Measurements from ENCODE around the gene CTNNAL1.
"Not testable (repeated sequence)": the region's sequence is repeated elsewhere in the genome, so short reads cannot be mapped to it uniquely, and the experiment has no call there.

The CTNNAL1 gene

GRCh38 chr9:109012876-109013678 is at the start of gene CTNNAL1:
Gene CTNNAL1 (minus strand): TSS chr9:109013499. CDS start chr9:109013442, 57 bp downstream.
- DNase-seq (ENCODE audit: low read depth in 1 of 2, low spot score in 1 of 2): peak; percentile 74 to 76

GRCh38 chr9:109062543-109062942 is 49.2 kb upstream of the CTNNAL1 start:
- DNase-seq (ENCODE audit: low read depth in 1 of 2, low spot score in 1 of 2): no peak

- no peak for DNase-seq (ENCODE audit: low read depth in 1 of 2, low spot score in 1 of 2)
Measured at GRCh38 chr9:109060191-109060590, 46.9 kb upstream of the CTNNAL1 start.

GRCh38 chr9:109053121-109053520 is 39.8 kb upstream of the CTNNAL1 start:
- DNase-seq (ENCODE audit: low read depth in 1 of 2, low spot score in 1 of 2): not testable (repeated sequence)

GRCh38 chr9:109052416-109052815 is 39.1 kb upstream of the CTNNAL1 start:
- DNase-seq (ENCODE audit: low read depth in 1 of 2, low spot score in 1 of 2): no peak

- DNase-seq (ENCODE audit: low read depth in 1 of 2, low spot score in 1 of 2): no peak
Measured at GRCh38 chr9:109051733-109052132, 38.4 kb upstream of the CTNNAL1 start.

GRCh38 chr9:109050444-109050843 is 37.1 kb upstream of the CTNNAL1 start:
- DNase-seq (ENCODE audit: low read depth in 1 of 2, low spot score in 1 of 2): no peak

GRCh38 chr9:109048822-109049221 is 35.5 kb upstream of the CTNNAL1 start:
- no peak for DNase-seq (ENCODE audit: low read depth in 1 of 2, low spot score in 1 of 2)

- no peak for DNase-seq (ENCODE audit: low read depth in 1 of 2, low spot score in 1 of 2)
Measured at GRCh38 chr9:109047259-109047658, 34.0 kb upstream of the CTNNAL1 start.

GRCh38 chr9:109046346-109046745 is 33.0 kb upstream of the CTNNAL1 start:
- DNase-seq (ENCODE audit: low read depth in 1 of 2, low spot score in 1 of 2): no peak

- no peak for DNase-seq (ENCODE audit: low read depth in 1 of 2, low spot score in 1 of 2)
Measured at GRCh38 chr9:109043578-109043977, 30.3 kb upstream of the CTNNAL1 start.

- DNase-seq (ENCODE audit: low read depth in 1 of 2, low spot score in 1 of 2): no peak
Measured at GRCh38 chr9:109040571-109040970, 27.3 kb upstream of the CTNNAL1 start.

- no peak for DNase-seq (ENCODE audit: low read depth in 1 of 2, low spot score in 1 of 2)
Measured at GRCh38 chr9:109039539-109039938, 26.2 kb upstream of the CTNNAL1 start.

- DNase-seq (ENCODE audit: low read depth in 1 of 2, low spot score in 1 of 2): no peak
Measured at GRCh38 chr9:109037946-109038715, 24.8 kb upstream of the CTNNAL1 start.

GRCh38 chr9:109036744-109037680 is 23.7 kb upstream of the CTNNAL1 start:
- DNase-seq (ENCODE audit: low read depth in 1 of 2, low spot score in 1 of 2): no peak

GRCh38 chr9:109035684-109036423 is 22.6 kb upstream of the CTNNAL1 start:
- no peak for DNase-seq (ENCODE audit: low read depth in 1 of 2, low spot score in 1 of 2)

- DNase-seq (ENCODE audit: low read depth in 1 of 2, low spot score in 1 of 2): no peak
Measured at GRCh38 chr9:109033941-109034700, 20.8 kb upstream of the CTNNAL1 start.

GRCh38 chr9:109031241-109031640 is 17.9 kb upstream of the CTNNAL1 start:
- DNase-seq (ENCODE audit: low read depth in 1 of 2, low spot score in 1 of 2): no peak

- DNase-seq (ENCODE audit: low read depth in 1 of 2, low spot score in 1 of 2): no peak
Measured at GRCh38 chr9:109030426-109030825, 17.1 kb upstream of the CTNNAL1 start.

- no peak for DNase-seq (ENCODE audit: low read depth in 1 of 2, low spot score in 1 of 2)
Measured at GRCh38 chr9:109028457-109028856, 15.2 kb upstream of the CTNNAL1 start.

Data from activated T-helper 1 cell treated with anti-CD3 and anti-CD28 coated beads, Interleukin-2, amount 50 U/mL, for 16 hours (primary cell).